Transverse colon (tissue), 4 donors: ENCODE results near the gene SHOX. TPM values are rescaled to one million over a fixed set of nuclear protein-coding genes. Genes with fewer than 3 reads are reported as not detected.

ENCODE experiments used
- DNase-seq: peaks from one replicate; pipeline ENCODE4 v3.0.0-alpha.2; 2019
- H3K27ac ChIP-seq, 4 donors: fragments of 200-600 bp; sonication (generic); 2 replicates each; pipeline ENCODE4 v1.5.1; 2016 to 2018; ENCODE audit warnings: inconsistent platforms in 4 of 4
- H3K27me3 ChIP-seq: fragments of 200-600 bp; sonication (generic); 2 replicates; pipeline ENCODE4 v1.5.1; 2017; ENCODE audit warnings: inconsistent platforms
- H3K36me3 ChIP-seq, 4 donors: fragments of 200-600 bp; sonication (generic); 2 replicates each; pipeline ENCODE4 v1.5.1; 2017 to 2019; ENCODE audit warnings: inconsistent platforms in 4 of 4
- H3K4me1 ChIP-seq, 4 donors: fragments of 200-600 bp; sonication (generic); 2 replicates each; pipeline ENCODE4 v1.5.1; 2017 to 2020; ENCODE audit warnings: inconsistent platforms in 4 of 4
- H3K4me3 ChIP-seq, 4 donors: fragments of 200-600 bp; sonication (generic); 1 replicate in 1 of 4; 2 replicates in 3 of 4; pipeline versions ENCODE4 v1.5.1 to v1.6.1; 2017 to 2019; ENCODE audit warnings: inconsistent platforms in 4 of 4
- H3K9me3 ChIP-seq, 2 donors: fragments of 200-600 bp; sonication (generic); 2 replicates each; pipeline ENCODE4 v1.5.1; 2017 to 2019; ENCODE audit warnings: inconsistent platforms in 2 of 2
- EP300 ChIP-seq: sonication (generic); formaldehyde crosslinking; IDR thresholded peaks from one replicate; pipeline ENCODE4 v1.6.1; 2017; ENCODE audit warnings: antibody characterized with exemption, low read depth
- POLR2A ChIP-seq: fragments of 450-650 bp; IDR thresholded peaks from one replicate; pipeline ENCODE4 v1.6.1; 2016; ENCODE audit warnings: antibody characterized with exemption, mild to moderate bottlenecking, moderate library complexity
- POLR2AphosphoS5 ChIP-seq, 3 donors: sonication (generic); formaldehyde crosslinking; IDR thresholded peaks; one replicate each; pipeline ENCODE4 v1.6.1; 2016; ENCODE audit warnings: antibody characterized with exemption in 3 of 3
- WGBS, 2 donors: methylation state at CpG; one replicate each; pipeline ENCODE4 v1.1.5; 2018; ENCODE audit warnings: low coverage in 1 of 2; 5-methylcytosine and 5-hydroxymethylcytosine counted together
- in situ Hi-C, 4 donors: fragments of 200-750 bp; cut with MboI; loops; one replicate each; pipeline versions ENCODE4 v1.15.0 to v1.15.1; 2017; ENCODE audit warnings: low sequenced_read_pairs in 3 of 4, low pct_ligation_motif_present in 1 of 4, low pct_unique_long_range_greater_than_20kb in 1 of 4
- intact Hi-C: fragments of 100-400 bp; cut with DNase I; formaldehyde crosslinking; loops from one replicate; pipeline ENCODE4 v1.15.1; 2023; ENCODE audit warnings: low total_unique reads
- total RNA-seq, 4 donors: library from RNA; depleted of rRNA; stranded (reverse); fragments of >200 nt; gene quantifications; one replicate each; pipeline ENCODE4 v1.1.0, GENCODE V29; 2016
- TF ChIP-seq, protein P1 (sequence below), 5 experiments: fragments of 200-600 bp in 3 of 5; fragments of 450-650 bp in 2 of 5; sonication (generic) in 3 of 5; IDR thresholded peaks; 1 replicate in 2 of 5; 2 replicates in 3 of 5; pipeline ENCODE4 v1.5.1; 2016 to 2017; ENCODE audit warnings: antibody characterized with exemption in 5 of 5, inconsistent platforms in 3 of 5, mild to moderate bottlenecking in 2 of 5, moderate library complexity in 1 of 5

SHOX gene
- total RNA-seq, 4 donors from 2014 or later: 0.14 to 2.6 (median 0.16) TPM; not detected in 1

DNA sequence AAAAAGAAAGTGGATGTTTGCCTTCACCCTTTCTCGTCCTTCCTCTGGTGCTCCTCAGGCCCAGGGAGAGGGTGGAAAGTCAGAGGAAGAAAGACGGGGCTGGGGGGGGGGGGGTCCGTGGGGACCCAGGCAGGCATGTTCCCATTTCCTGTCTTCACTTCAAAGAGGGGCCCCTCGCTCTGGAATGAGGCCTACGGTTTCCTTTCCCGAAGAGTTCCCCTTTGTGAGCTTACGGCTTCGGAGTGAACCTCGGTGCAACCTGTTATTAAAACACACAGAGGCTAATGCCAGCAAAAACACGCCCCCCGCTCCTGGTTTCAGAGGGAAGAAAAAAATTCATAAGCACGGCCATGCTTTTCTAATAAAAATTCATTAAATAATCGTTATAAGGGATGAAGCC, 40.1 kb downstream of the SHOX start:
- in situ Hi-C loops: no loop called here
- intact Hi-C loops: no loop called here
- H3K4me3 ChIP-seq: no peak overlapping the region
- no peak for DNase-seq
- no peak for TF ChIP-seq EP300
- no peak for TF ChIP-seq POLR2AphosphoS5 (IDR thresholded peaks at IDR 0.05)
- TF ChIP-seq, protein P1, sequence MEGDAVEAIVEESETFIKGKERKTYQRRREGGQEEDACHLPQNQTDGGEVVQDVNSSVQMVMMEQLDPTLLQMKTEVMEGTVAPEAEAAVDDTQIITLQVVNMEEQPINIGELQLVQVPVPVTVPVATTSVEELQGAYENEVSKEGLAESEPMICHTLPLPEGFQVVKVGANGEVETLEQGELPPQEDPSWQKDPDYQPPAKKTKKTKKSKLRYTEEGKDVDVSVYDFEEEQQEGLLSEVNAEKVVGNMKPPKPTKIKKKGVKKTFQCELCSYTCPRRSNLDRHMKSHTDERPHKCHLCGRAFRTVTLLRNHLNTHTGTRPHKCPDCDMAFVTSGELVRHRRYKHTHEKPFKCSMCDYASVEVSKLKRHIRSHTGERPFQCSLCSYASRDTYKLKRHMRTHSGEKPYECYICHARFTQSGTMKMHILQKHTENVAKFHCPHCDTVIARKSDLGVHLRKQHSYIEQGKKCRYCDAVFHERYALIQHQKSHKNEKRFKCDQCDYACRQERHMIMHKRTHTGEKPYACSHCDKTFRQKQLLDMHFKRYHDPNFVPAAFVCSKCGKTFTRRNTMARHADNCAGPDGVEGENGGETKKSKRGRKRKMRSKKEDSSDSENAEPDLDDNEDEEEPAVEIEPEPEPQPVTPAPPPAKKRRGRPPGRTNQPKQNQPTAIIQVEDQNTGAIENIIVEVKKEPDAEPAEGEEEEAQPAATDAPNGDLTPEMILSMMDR (IDR thresholded peaks at IDR 0.05): no peak
- no peak for TF ChIP-seq POLR2A
- H3K36me3 ChIP-seq: no peaks in the 10 kb centered on the region
- no peaks in the 10 kb centered on the region for H3K27me3 ChIP-seq
- 17 to 33% methylated on average over 8 to 13 of the region's 13 CpGs for WGBS, 2 donors
- no peaks in the 10 kb centered on the region for H3K4me1 ChIP-seq
- no peak overlapping the region for H3K27ac ChIP-seq
- no peaks in the 10 kb centered on the region for H3K9me3 ChIP-seq

DNA sequence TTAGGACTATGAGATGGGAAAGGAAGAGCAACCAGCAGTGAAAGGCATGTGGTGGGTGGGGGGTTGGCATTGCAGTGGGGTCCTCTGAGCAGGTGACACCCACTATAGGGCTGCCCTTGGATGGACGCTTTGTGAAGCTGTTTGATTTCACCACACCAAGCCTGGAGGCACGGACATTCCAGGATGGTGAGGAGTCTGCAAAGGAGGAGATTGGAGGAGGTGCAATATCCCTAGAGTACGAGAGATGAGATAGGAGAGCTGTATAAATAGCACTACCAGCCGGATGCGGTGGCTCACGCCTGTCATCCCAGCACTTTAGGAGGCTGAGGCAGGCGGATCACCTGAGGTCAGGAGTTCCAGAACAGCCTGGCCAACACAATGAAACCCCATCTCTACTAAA, 42.3 kb downstream of the SHOX start:
- TF ChIP-seq, protein P1 (IDR thresholded peaks at IDR 0.05): no peak
- TF ChIP-seq EP300 (no peak), POLR2A (no peak), POLR2AphosphoS5 (IDR thresholded peaks at IDR 0.05) (no peak)
- no peaks in the 10 kb centered on the region for H3K27me3 ChIP-seq
- H3K9me3 ChIP-seq: no peaks in the 10 kb centered on the region
- in situ Hi-C loops (no loop called here), intact Hi-C loops (no loop called here)
- no peak for DNase-seq
- H3K36me3 ChIP-seq: no peaks in the 10 kb centered on the region
- no peaks in the 10 kb centered on the region for H3K4me1 ChIP-seq
- no peak overlapping the region for H3K27ac ChIP-seq
- WGBS, 2 donors: 82% methylated on average over 7 of the region's 7 CpGs; no CpG with 5 or more reads in 1 of the 2 donors
- H3K4me3 ChIP-seq: no peak overlapping the region

DNA sequence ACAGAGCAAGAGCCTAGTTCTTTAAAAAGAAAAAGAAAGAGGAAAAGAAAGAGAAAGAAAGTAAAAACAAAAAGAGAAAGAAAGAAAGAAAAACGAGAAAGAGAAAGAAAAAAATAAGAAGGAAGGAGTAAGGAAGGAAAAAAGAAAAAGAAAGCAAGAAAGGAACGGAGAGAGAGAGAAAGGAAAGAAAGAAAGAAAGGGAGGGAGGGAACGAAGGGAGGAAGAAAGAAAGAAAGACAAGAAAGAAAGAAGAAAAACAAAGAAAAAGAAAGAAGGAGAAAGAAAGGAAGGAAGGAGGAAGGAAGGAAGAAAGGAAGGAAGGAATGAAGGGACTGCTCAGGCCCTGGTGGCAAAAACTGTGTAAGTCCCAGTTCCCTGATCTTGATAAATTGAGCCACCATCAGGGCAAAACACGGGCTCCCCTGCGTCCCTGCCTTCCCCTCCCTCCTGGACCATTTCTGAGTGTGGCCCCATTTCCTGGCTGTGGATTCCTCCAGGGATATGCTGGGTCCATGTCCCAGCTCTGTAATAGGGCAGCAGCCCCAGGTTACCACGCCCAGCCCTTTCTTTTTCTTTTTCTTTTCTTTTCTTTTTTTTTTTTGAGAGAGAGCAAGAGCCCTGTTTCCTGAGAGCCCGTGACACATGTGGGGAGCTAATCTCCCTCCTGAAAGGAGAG, 44.8 kb downstream of the SHOX start:
- Histone ChIP-seq H3K27me3 (no peaks in the 10 kb centered on the region), H3K9me3 (no peaks in the 10 kb centered on the region), H3K27ac (no peak overlapping the region), H3K4me1 (no peaks in the 10 kb centered on the region), H3K4me3 (no peak overlapping the region), H3K36me3 (no peaks in the 10 kb centered on the region)
- in situ Hi-C loops: no loop called here
- DNase-seq: no peak
- intact Hi-C loops: no loop called here
- WGBS, 2 donors: 30 to 39% methylated on average over 7 of the region's 7 CpGs
- no peak for TF ChIP-seq POLR2A

DNA sequence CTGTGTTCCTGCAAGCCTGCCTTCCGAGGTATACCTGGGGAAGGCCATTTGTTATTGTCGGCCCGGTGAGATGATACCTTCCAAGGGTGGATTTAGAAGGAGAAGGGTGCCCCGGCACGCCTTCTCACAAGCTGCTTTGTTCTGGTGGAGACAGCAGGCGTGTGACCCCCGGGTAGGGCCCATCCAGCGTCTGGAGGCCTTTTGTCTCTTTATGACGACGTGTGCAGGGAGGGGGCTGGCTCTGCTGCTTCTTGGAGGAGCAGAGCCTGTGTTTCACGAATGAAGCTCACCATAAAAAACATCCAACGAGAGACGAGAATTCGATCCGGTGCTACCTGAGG, 45.3 kb downstream of the SHOX start:
- 48 to 54% methylated on average over 8 to 15 of the region's 15 CpGs for WGBS, 2 donors

More for the DNA sequence above, 45.3 kb downstream of the SHOX start:
- no peaks in the 10 kb centered on the region for H3K27me3 ChIP-seq
- no peaks in the 10 kb centered on the region for H3K36me3 ChIP-seq
- intact Hi-C loops (no loop called here), in situ Hi-C loops (no loop called here)
- no peak for TF ChIP-seq POLR2AphosphoS5 (IDR thresholded peaks at IDR 0.05)
- TF ChIP-seq POLR2A: no peak
- no peak for TF ChIP-seq EP300
- TF ChIP-seq, protein P1 (IDR thresholded peaks at IDR 0.05): no peak
- H3K4me3 ChIP-seq: no peak overlapping the region
- no peaks in the 10 kb centered on the region for H3K4me1 ChIP-seq
- DNase-seq: no peak
- H3K27ac ChIP-seq: no peak overlapping the region
- no peaks in the 10 kb centered on the region for H3K9me3 ChIP-seq
